Right lobe of liver (tissue), 4 donors: ENCODE data around the gene CACNA2D3.

ENCODE experiments used
- CTCF ChIP-seq, 4 donors: fragments of 200-600 bp in 3 of 4; fragments of 450-650 bp in 1 of 4; IDR thresholded peaks; one replicate each; pipeline versions ENCODE4 v1.5.1 to v1.8.0; 2016 to 2022; ENCODE audit warnings: antibody characterized with exemption in 4 of 4, mild to moderate bottlenecking in 2 of 4
- POLR2A ChIP-seq: fragments of 450-650 bp; IDR thresholded peaks from one replicate; pipeline ENCODE4 v1.6.1; 2017; ENCODE audit warnings: antibody characterized with exemption, mild to moderate bottlenecking
- donor health status: DM: no; HTN: no; CAD: no.
- donor health status: DM: no; HTN: no; CAD: no.
- donor health status: DM: no; HTN: yes; CAD: no.

GRCh38 chr3:54138937-54139547 is 16.7 kb downstream of the CACNA2D3 start:
- TF ChIP-seq CTCF (IDR thresholded peaks at IDR 0.05): no peak
- no peak for TF ChIP-seq POLR2A
